ENCODE measurements around the gene KRT15.

KRT15 gene

GRCh38 chr17:41539979-41540701 is 21.4 kb upstream of the KRT15 start:
- H3K27ac ChIP-seq (ENCODE audit: poor library complexity, severe bottlenecking) = no peak overlapping the region
- ATAC-seq (ENCODE audit: low read depth) (no peak), DNase-seq (ENCODE audit: low spot score) (no peak)
- peaks cover 38% of the 10 kb centered on the region for H3K4me1 ChIP-seq (ENCODE audit: insufficient read depth, poor library complexity, severe bottlenecking)
- H3K36me3 ChIP-seq (ENCODE audit: low read depth) = no peaks in the 10 kb centered on the region
- no peak overlapping the region for H3K4me3 ChIP-seq (ENCODE audit: severe bottlenecking)
- no peak for TF ChIP-seq CTCF (IDR thresholded peaks at IDR 0.05; ENCODE audit: poor library complexity, severe bottlenecking)
- H3K9me3 ChIP-seq (ENCODE audit: severe bottlenecking) = no peaks in the 10 kb centered on the region
- no peaks in the 10 kb centered on the region for H3K27me3 ChIP-seq (ENCODE audit: insufficient read depth, poor library complexity, severe bottlenecking)

GRCh38 chr17:41539071-41539492 is 20.4 kb upstream of the KRT15 start:
- DNase-seq (ENCODE audit: low spot score) = no peak
- no peak for TF ChIP-seq CTCF (IDR thresholded peaks at IDR 0.05; ENCODE audit: poor library complexity, severe bottlenecking)
- ATAC-seq (ENCODE audit: low read depth) = no peak; the same call in 2 of the 3 replicates
- Histone ChIP-seq H3K27me3 (ENCODE audit: insufficient read depth, poor library complexity, severe bottlenecking) (no peaks in the 10 kb centered on the region), H3K27ac (ENCODE audit: poor library complexity, severe bottlenecking) (peak overlapping the region; percentile 68), H3K9me3 (ENCODE audit: severe bottlenecking) (no peaks in the 10 kb centered on the region), H3K4me3 (ENCODE audit: severe bottlenecking) (no peak overlapping the region), H3K36me3 (ENCODE audit: low read depth) (no peaks in the 10 kb centered on the region), H3K4me1 (ENCODE audit: insufficient read depth, poor library complexity, severe bottlenecking) (peaks cover 38% of the 10 kb centered on the region)

- Histone ChIP-seq H3K9me3 (ENCODE audit: severe bottlenecking) (no peaks in the 10 kb centered on the region), H3K4me1 (ENCODE audit: insufficient read depth, poor library complexity, severe bottlenecking) (peaks cover 38% of the 10 kb centered on the region), H3K36me3 (ENCODE audit: low read depth) (no peaks in the 10 kb centered on the region), H3K4me3 (ENCODE audit: severe bottlenecking) (no peak overlapping the region), H3K27me3 (ENCODE audit: insufficient read depth, poor library complexity, severe bottlenecking) (no peaks in the 10 kb centered on the region), H3K27ac (ENCODE audit: poor library complexity, severe bottlenecking) (peak overlapping the region; percentile 68)
- ATAC-seq (ENCODE audit: low read depth) (peak; percentile 47), DNase-seq (ENCODE audit: low spot score) (no peak)
- TF ChIP-seq CTCF (IDR thresholded peaks at IDR 0.05; ENCODE audit: poor library complexity, severe bottlenecking) = no peak
Measured at GRCh38 chr17:41538565-41538991, 19.9 kb upstream of the KRT15 start.

- no peak for DNase-seq (ENCODE audit: low spot score)
- Histone ChIP-seq H3K27ac (ENCODE audit: poor library complexity, severe bottlenecking) (peak overlapping the region; percentile 68), H3K4me1 (ENCODE audit: insufficient read depth, poor library complexity, severe bottlenecking) (peaks cover 38% of the 10 kb centered on the region), H3K9me3 (ENCODE audit: severe bottlenecking) (no peaks in the 10 kb centered on the region), H3K4me3 (ENCODE audit: severe bottlenecking) (no peak overlapping the region), H3K36me3 (ENCODE audit: low read depth) (no peaks in the 10 kb centered on the region), H3K27me3 (ENCODE audit: insufficient read depth, poor library complexity, severe bottlenecking) (no peaks in the 10 kb centered on the region)
- no peak for TF ChIP-seq CTCF (IDR thresholded peaks at IDR 0.05; ENCODE audit: poor library complexity, severe bottlenecking)
- ATAC-seq (ENCODE audit: low read depth) = peak; percentile 58
Measured at GRCh38 chr17:41537990-41538389, 19.3 kb upstream of the KRT15 start.

- Histone ChIP-seq H3K4me1 (ENCODE audit: insufficient read depth, poor library complexity, severe bottlenecking) (peaks cover 38% of the 10 kb centered on the region), H3K4me3 (ENCODE audit: severe bottlenecking) (no peak overlapping the region), H3K27me3 (ENCODE audit: insufficient read depth, poor library complexity, severe bottlenecking) (no peaks in the 10 kb centered on the region), H3K9me3 (ENCODE audit: severe bottlenecking) (no peaks in the 10 kb centered on the region), H3K27ac (ENCODE audit: poor library complexity, severe bottlenecking) (peak overlapping the region; percentile 68), H3K36me3 (ENCODE audit: low read depth) (no peaks in the 10 kb centered on the region)
- ATAC-seq (ENCODE audit: low read depth) (no peak), DNase-seq (ENCODE audit: low spot score) (no peak)
- TF ChIP-seq CTCF (IDR thresholded peaks at IDR 0.05; ENCODE audit: poor library complexity, severe bottlenecking) = no peak
Measured at GRCh38 chr17:41537614-41537954, 18.9 kb upstream of the KRT15 start.

Data from RWPE2 (cell line).